Activated CD8-positive, alpha-beta memory T cell treated with anti-CD3 and anti-CD28 coated beads for 1 hour (primary cell): ENCODE data around the gene IFT27.

Source experiments
- DNase-seq, 2 donors: peaks; one replicate each; pipeline ENCODE4 v3.0.0-alpha.2; 2020; ENCODE audit warnings: low read depth in 1 of 2; ENCODE audit errors: extremely low read depth in 1 of 2

The IFT27 gene

DNA sequence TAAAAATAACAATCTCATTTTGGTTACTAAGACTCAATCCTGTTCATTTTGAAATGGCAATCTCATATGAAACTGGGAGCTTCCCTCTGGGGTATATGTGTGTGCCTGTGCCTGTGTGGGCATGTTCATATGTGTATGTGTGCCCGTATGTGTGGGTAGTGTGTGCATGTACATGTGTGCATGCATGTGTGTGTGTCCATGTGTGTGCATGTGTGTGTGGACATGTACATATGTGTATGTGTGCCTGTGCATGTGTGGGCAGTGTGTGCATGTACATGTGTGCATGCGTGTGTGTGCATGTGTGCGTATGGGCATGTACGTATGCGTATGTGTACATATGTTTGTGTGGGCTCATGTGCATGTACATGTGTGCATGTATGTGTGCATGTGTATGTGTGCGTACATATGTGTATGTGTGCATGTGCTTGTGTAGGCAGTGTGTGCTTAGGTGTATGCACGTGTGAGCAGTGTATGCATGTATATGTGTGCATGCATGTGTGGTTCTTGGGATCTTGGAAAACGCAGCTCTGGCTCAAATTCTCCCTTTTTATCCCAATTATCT is 47.9 kb downstream of the IFT27 start:
- DNase-seq, result no peak

DNA sequence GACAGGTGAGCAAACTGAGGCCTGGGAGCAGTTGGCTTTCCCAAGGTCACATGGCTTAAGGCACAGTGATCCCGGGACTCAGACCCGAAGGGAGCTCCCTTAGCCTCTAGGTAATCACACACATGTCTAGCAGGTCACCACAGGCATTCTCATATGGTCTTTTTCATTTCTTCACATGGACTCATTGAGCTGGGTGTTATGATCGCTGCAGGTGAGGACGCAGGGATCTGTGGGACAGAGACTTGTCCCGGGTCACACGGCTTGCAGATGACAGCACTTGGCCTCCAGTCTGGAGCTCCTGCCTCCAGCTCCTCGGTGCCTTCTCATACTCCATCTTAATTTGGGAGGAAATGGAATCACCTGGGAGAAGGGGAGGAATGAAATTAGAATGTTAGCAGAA is 48.8 kb downstream of the IFT27 start:
- no peak for DNase-seq

DNA sequence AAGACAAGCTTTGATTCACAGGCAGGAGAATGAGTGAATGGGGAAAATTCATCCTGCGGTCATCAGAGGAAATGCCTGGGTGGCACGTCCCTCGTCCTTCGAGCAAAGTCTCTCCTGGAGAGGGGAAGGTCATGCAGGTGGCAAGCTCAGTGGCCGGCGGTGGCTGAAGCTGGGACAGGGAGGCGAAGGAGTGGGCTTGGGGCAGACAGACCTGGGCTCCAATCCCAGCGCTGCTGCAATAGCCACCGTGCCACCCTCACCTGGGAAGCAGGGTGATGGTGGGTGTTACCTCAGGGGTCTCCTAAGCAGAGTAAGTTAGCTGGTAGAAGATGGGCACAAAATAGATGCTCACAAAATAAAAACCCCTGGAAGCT is 49.9 kb downstream of the IFT27 start:
- no peak for DNase-seq

GRCh38 chr22:36725366-36726006 is 50.4 kb downstream of the IFT27 start:
- no peak for DNase-seq

- DNase-seq, result no peak
Measured at GRCh38 chr22:36724836-36725235, 51.1 kb downstream of the IFT27 start.

DNA sequence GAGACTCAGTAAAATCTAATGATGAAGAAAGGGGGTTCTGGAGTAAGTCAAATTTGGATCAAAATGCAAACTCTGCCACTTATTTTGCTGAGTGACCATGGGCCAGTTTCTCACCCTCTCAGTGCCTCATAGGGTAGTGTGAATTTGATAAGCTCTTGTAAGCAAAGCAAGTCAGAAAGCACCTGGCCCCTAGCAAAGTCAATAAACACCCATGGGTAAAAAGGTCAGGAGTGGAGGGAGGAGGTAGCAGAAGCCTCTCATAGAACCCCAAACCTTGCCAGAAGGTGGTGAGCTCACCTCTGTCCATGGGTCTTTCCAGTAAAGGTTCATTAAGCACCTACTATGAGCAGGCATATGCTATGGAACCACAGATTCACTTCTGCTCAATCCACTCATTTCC is 53.9 kb downstream of the IFT27 start:
- DNase-seq, result no peak

DNA sequence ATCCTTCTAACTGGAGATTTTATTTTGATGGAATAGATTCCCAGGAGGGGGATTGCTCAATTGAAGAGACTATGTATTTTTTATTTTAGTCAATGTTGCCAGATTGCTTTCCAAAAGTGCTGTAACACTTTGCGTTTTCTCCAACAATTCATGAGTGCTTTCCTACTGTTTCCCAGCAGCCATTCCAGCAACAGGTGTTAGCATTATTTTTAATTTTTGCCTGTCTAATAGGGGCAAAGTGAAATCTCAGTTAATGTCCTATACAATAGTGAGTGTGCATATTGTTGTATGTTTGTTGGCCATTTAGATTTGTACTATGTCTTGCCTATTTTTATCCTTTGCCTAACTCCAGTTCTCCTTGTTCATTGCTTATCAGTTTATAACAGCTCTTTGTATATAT is 60.3 kb downstream of the IFT27 start:
- DNase-seq, result no peak

DNA sequence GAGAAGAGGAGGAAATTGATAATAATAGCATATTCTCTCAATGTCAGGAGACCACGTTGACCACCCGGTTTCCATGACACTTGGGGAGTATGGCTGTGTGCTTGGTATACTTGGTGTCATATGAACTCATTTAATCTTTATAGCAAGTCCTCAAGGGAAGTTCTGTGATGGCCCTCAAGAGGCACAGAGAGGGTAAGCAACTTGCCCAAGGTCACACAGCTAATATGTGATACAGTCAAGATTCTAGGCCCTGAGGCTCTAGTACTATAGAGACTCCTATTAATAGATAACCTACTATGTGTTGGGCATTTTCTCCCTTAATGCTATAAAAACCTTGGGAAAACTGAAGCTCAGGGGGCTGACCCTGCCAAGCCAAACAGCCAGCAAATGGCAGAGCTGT is 61.8 kb downstream of the IFT27 start:
- no peak for DNase-seq

DNA sequence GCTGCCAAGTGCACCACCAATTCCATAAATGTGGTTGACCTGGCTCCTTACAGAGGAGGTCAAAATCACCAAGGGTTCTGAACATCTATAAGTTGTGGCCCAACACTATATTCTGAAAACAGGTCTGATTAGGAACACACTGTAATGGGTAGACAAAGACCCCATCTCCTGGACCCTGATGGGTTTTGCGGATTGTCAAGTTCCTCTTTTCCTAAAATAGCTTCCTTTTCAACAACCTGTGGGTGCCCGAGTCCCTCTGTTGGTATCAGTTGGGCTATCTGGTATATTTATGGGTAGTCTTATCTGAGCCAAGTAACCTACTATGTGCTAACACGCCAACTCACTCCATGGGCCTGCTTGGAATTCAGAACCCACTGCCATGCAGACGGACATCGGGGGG is 62.5 kb downstream of the IFT27 start:
- DNase-seq, result no peak
